HepG2 (cell line): ENCODE results near the gene TTPAL. TPM values are rescaled to one million over a fixed set of nuclear protein-coding genes. Genes with fewer than 3 reads are reported as not detected.

Experiments
- ARNT ChIP-seq: fragments of 450-650 bp; IDR thresholded peaks from 2 replicates; pipeline ENCODE4 v1.6.1; 2017
- DNMT1 ChIP-seq: sonication (generic); formaldehyde crosslinking; IDR thresholded peaks from 2 replicates; pipeline ENCODE4 v1.5.1; 2020; ENCODE audit warnings: mild to moderate bottlenecking, missing genetic modification reagents
- MTERF4 ChIP-seq: sonication (generic); formaldehyde crosslinking; IDR thresholded peaks from 2 replicates; pipeline ENCODE4 v1.8.0; 2023; ENCODE audit warnings: mild to moderate bottlenecking, missing genetic modification reagents
- NR2F2 ChIP-seq: IDR thresholded peaks from 2 replicates; pipeline ENCODE4 v1.6.1; 2012; ENCODE audit warnings: low read depth, inconsistent platforms, borderline replicate concordance
- PAX8 ChIP-seq: sonication (generic); formaldehyde crosslinking; IDR thresholded peaks from 2 replicates; pipeline ENCODE4 v1.8.0; 2022; ENCODE audit warnings: mild to moderate bottlenecking, missing genetic modification reagents, borderline replicate concordance
- PITX1 ChIP-seq: sonication (generic); formaldehyde crosslinking; IDR thresholded peaks from 2 replicates; pipeline ENCODE4 v1.5.1; 2020; ENCODE audit warnings: mild to moderate bottlenecking, missing genetic modification reagents
- SPEN ChIP-seq: sonication (generic); formaldehyde crosslinking; IDR thresholded peaks from 2 replicates; pipeline ENCODE4 v1.5.1; 2020; ENCODE audit warnings: low read depth, mild to moderate bottlenecking, missing genetic modification reagents
- TRAFD1 ChIP-seq: sonication (generic); formaldehyde crosslinking; IDR thresholded peaks from 2 replicates; pipeline ENCODE4 v1.5.1; 2020; ENCODE audit warnings: missing genetic modification reagents, mild to moderate bottlenecking, borderline replicate concordance
- ZFP62 ChIP-seq: sonication (generic); formaldehyde crosslinking; IDR thresholded peaks from 2 replicates; pipeline ENCODE4 v1.4.0; 2020; ENCODE audit warnings: missing genetic modification reagents
- ZKSCAN5 ChIP-seq: sonication (generic); formaldehyde crosslinking; IDR thresholded peaks from 2 replicates; pipeline ENCODE4 v1.5.1; 2020; ENCODE audit warnings: mild to moderate bottlenecking, missing genetic modification reagents
- ZKSCAN8 ChIP-seq: IDR thresholded peaks from 2 replicates; pipeline ENCODE4 v1.6.1; 2016; ENCODE audit warnings: borderline replicate concordance, missing genetic modification reagents, missing compliant biosample characterization
- ZNF180 ChIP-seq: sonication (generic); formaldehyde crosslinking; IDR thresholded peaks from 2 replicates; pipeline ENCODE4 v1.4.0; 2020; ENCODE audit warnings: low read depth, missing genetic modification reagents, borderline replicate concordance
- ZNF274 ChIP-seq: sonication (generic); formaldehyde crosslinking; IDR thresholded peaks from 2 replicates; pipeline ENCODE4 v1.5.1; 2020; ENCODE audit warnings: mild to moderate bottlenecking, missing genetic modification reagents
- ZNF383 ChIP-seq: sonication (generic); formaldehyde crosslinking; IDR thresholded peaks from 2 replicates; pipeline ENCODE4 v1.4.0; 2020; ENCODE audit warnings: missing genetic modification reagents, mild to moderate bottlenecking, borderline replicate concordance
- ZNF577 ChIP-seq: sonication (generic); formaldehyde crosslinking; IDR thresholded peaks from 2 replicates; pipeline ENCODE4 v1.4.0; 2020; ENCODE audit warnings: mild to moderate bottlenecking, low read depth, missing genetic modification reagents, borderline replicate concordance
- ZNF724P ChIP-seq: sonication (generic); formaldehyde crosslinking; IDR thresholded peaks from 2 replicates; pipeline ENCODE4 v1.8.0; 2022; ENCODE audit warnings: missing genetic modification reagents, borderline replicate concordance
- ZNF746 ChIP-seq: sonication (generic); formaldehyde crosslinking; IDR thresholded peaks from 2 replicates; pipeline ENCODE4 v1.8.0; 2022; ENCODE audit warnings: mild to moderate bottlenecking, missing genetic modification reagents
- ZSCAN25 ChIP-seq: sonication (generic); formaldehyde crosslinking; IDR thresholded peaks from 2 replicates; pipeline ENCODE4 v1.8.0; 2022; ENCODE audit warnings: mild to moderate bottlenecking, missing genetic modification reagents
- polyA plus RNA-seq, 8 experiments: library from polyadenylated mRNA; depleted of rRNA in 3 of 8; stranded (reverse) in 7 of 8; unstranded in 1 of 8; fragments of >200 nt; fragmentation: Illumina TruSeq in 4 of 8; extraction: Trizol in 4 of 8; gene quantifications; 2 replicates each; pipeline versions ENCODE4 v1.2.1 to v1.2.3, GENCODE V29; 2011 to 2016; ENCODE audit warnings: low read depth in 4 of 8, missing spikeins in 1 of 8, mixed read lengths in 1 of 8; ENCODE audit not compliant: insufficient read depth in 1 of 8
- total RNA-seq, 5 experiments: library from RNA; depleted of rRNA; stranded (reverse); fragments of >200 nt; fragmentation: Illumina TruSeq; extraction: Trizol; gene quantifications; 2 replicates each; pipeline ENCODE4 v1.2.3, GENCODE V29; 2016; ENCODE audit warnings: low read depth in 1 of 5
- TF ChIP-seq, protein P1 (sequence below): sonication (generic); formaldehyde crosslinking; IDR thresholded peaks from 2 replicates; pipeline ENCODE4 v1.4.0; 2020; ENCODE audit warnings: low read depth, mild to moderate bottlenecking, missing genetic modification reagents
- TF ChIP-seq, protein P2 (sequence below): sonication (generic); formaldehyde crosslinking; IDR thresholded peaks from 2 replicates; pipeline ENCODE4 v1.4.0; 2020; ENCODE audit warnings: mild to moderate bottlenecking, low read depth, missing genetic modification reagents
- TF ChIP-seq, protein P3 (sequence below): sonication (generic); formaldehyde crosslinking; IDR thresholded peaks from 2 replicates; pipeline ENCODE4 v1.4.0; 2020; ENCODE audit warnings: mild to moderate bottlenecking, missing genetic modification reagents

Gene TTPAL
- total and polyA plus RNA-seq, 2 of the 13 experiments (the other 11 are each of a cell fraction or from before 2014, with no cell fraction given): 4.3 to 18.8 TPM

- TF ChIP-seq TRAFD1 (CRISPR knock-in tag) (0 out of 2 replicates have a peak, but pooled peaks have one; percentile 20), PITX1 (CRISPR knock-in tag) (0 out of 2 replicates have a peak, but pooled peaks have one; percentile 22), ZKSCAN5 (CRISPR knock-in tag) (0 out of 2 replicates have a peak, but pooled peaks have one; percentile 47), ZNF577 (CRISPR knock-in tag) (0 out of 2 replicates have a peak, but pooled peaks have one; percentile 8), ZFP62 (CRISPR knock-in tag) (no peak), ZNF274 (CRISPR knock-in tag) (no peak), MTERF4 (CRISPR knock-in tag) (0 out of 2 replicates have a peak, but pooled peaks have one; percentile 29), SPEN (0 out of 2 replicates have a peak, but pooled peaks have one; percentile 37), ARNT (no peak), ZNF724P (no peak), ZNF180 (CRISPR knock-in tag) (no peak), ZKSCAN8 (CRISPR knock-in tag) (no peak), PAX8 (CRISPR knock-in tag) (0 out of 2 replicates have a peak, but pooled peaks have one; percentile 23), DNMT1 (0 out of 2 replicates have a peak, but pooled peaks have one; percentile 24), NR2F2 (peak; percentile 11; the same call in 1 of the 2 replicates), ZNF383 (peak; percentile 65; the same call in 1 of the 2 replicates), ZNF746 (CRISPR knock-in tag) (0 out of 2 replicates have a peak, but pooled peaks have one; percentile 26), ZSCAN25 (CRISPR knock-in tag) (peak; percentile 24; the same call in 1 of the 2 replicates)
- TF ChIP-seq, protein P1, sequence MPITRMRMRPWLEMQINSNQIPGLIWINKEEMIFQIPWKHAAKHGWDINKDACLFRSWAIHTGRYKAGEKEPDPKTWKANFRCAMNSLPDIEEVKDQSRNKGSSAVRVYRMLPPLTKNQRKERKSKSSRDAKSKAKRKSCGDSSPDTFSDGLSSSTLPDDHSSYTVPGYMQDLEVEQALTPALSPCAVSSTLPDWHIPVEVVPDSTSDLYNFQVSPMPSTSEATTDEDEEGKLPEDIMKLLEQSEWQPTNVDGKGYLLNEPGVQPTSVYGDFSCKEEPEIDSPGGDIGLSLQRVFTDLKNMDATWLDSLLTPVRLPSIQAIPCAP (CRISPR knock-in tag): 0 out of 2 replicates have a peak, but pooled peaks have one; percentile 58
- TF ChIP-seq, protein P2, sequence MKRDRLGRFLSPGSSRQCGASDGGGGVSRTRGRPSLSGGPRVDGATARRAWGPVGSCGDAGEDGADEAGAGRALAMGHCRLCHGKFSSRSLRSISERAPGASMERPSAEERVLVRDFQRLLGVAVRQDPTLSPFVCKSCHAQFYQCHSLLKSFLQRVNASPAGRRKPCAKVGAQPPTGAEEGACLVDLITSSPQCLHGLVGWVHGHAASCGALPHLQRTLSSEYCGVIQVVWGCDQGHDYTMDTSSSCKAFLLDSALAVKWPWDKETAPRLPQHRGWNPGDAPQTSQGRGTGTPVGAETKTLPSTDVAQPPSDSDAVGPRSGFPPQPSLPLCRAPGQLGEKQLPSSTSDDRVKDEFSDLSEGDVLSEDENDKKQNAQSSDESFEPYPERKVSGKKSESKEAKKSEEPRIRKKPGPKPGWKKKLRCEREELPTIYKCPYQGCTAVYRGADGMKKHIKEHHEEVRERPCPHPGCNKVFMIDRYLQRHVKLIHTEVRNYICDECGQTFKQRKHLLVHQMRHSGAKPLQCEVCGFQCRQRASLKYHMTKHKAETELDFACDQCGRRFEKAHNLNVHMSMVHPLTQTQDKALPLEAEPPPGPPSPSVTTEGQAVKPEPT (CRISPR knock-in tag): no peak
- TF ChIP-seq, protein P3, sequence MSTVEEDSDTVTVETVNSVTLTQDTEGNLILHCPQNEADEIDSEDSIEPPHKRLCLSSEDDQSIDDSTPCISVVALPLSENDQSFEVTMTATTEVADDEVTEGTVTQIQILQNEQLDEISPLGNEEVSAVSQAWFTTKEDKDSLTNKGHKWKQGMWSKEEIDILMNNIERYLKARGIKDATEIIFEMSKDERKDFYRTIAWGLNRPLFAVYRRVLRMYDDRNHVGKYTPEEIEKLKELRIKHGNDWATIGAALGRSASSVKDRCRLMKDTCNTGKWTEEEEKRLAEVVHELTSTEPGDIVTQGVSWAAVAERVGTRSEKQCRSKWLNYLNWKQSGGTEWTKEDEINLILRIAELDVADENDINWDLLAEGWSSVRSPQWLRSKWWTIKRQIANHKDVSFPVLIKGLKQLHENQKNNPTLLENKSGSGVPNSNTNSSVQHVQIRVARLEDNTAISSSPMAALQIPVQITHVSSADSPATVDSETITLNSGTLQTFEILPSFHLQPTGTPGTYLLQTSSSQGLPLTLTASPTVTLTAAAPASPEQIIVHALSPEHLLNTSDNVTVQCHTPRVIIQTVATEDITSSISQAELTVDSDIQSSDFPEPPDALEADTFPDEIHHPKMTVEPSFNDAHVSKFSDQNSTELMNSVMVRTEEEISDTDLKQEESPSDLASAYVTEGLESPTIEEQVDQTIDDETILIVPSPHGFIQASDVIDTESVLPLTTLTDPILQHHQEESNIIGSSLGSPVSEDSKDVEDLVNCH (CRISPR knock-in tag): 0 out of 2 replicates have a peak, but pooled peaks have one; percentile 28
Observed at GRCh38 chr20:44450281-44450889, 25.3 kb upstream of the TTPAL start (continued).
